ENCODE data around the gene AP2A1. TPM values are rescaled to one million over a fixed set of nuclear protein-coding genes. Genes with fewer than 3 reads are reported as not detected.

The AP2A1 gene
- total and polyA plus RNA-seq, 2 experiments from 2014 or later = 64.9 to 124 TPM

GRCh38 chr19:49758292-49758691, 8.5 kb upstream of the AP2A1 start:
- H3K9me3 ChIP-seq (ENCODE audit: low read depth) = no peaks in the 10 kb centered on the region
- no peaks in the 10 kb centered on the region for H3K27me3 ChIP-seq (replicated peaks; ENCODE audit: insufficient read depth)
- WGBS, 2 experiments (ENCODE audit: low coverage in 1 of 2, low lambda C conversion rate in 2 of 2, missing lambda C conversion rate in 2 of 2) = 2 to 5% methylated on average over 7 of the region's 7 CpGs
- peak; percentile 84 for DNase-seq
- H2AFZ ChIP-seq = peak overlapping the region; percentile 92
- H3K9me2 ChIP-seq (ENCODE audit: insufficient read depth) = no peaks in the 10 kb centered on the region
- H3K27ac ChIP-seq = peak overlapping the region; percentile 32
- H3K79me2 ChIP-seq (ENCODE audit: insufficient read depth) = no peaks in the 10 kb centered on the region
- no peak for TF ChIP-seq EZH2phosphoT487 (IDR thresholded peaks at IDR 0.05; ENCODE audit: insufficient read depth, low read depth)
- TF ChIP-seq EZH2 (IDR thresholded peaks at IDR 0.05; ENCODE audit: insufficient read depth, poor library complexity, severe bottlenecking) = no peak
- in situ Hi-C loops (cut with MboI) = no loop called here
- peaks cover 23% of the 10 kb centered on the region for H3F3A ChIP-seq (ENCODE audit: insufficient read depth)
- H4K20me1 ChIP-seq (ENCODE audit: insufficient read depth) = no peaks in the 10 kb centered on the region
- H3K4me1 ChIP-seq (ENCODE audit: insufficient read depth) = peaks cover 34% of the 10 kb centered on the region
- peak overlapping the region; percentile 65 for H3K4me2 ChIP-seq (ENCODE audit: unreplicated experiment)
- peak overlapping the region; percentile 54 for H3K9ac ChIP-seq
- H3K4me3 ChIP-seq = 0 out of 2 replicates have a peak overlapping the region, but pooled peaks have one; percentile 7
- H3K36me3 ChIP-seq (ENCODE audit: low read depth) = no peaks in the 10 kb centered on the region

GRCh38 chr19:49761249-49761624, 5.6 kb upstream of the AP2A1 start:
- no peaks in the 10 kb centered on the region for H3K9me3 ChIP-seq (ENCODE audit: low read depth)
- H3K36me3 ChIP-seq (ENCODE audit: low read depth) = no peaks in the 10 kb centered on the region
- H3F3A ChIP-seq (ENCODE audit: insufficient read depth) = peaks cover 22% of the 10 kb centered on the region
- peak overlapping the region; percentile 99 for H2AFZ ChIP-seq
- no peak overlapping the region for H3K4me3 ChIP-seq
- no peak for TF ChIP-seq EZH2phosphoT487 (IDR thresholded peaks at IDR 0.05; ENCODE audit: insufficient read depth, low read depth)
- H3K79me2 ChIP-seq (ENCODE audit: insufficient read depth) = no peaks in the 10 kb centered on the region
- no peaks in the 10 kb centered on the region for H3K9me2 ChIP-seq (ENCODE audit: insufficient read depth)
- H3K9ac ChIP-seq = peak overlapping the region; percentile 71
- H3K27ac ChIP-seq = peak overlapping the region; percentile 72
- in situ Hi-C loops (cut with MboI) = no loop called here
- H3K4me2 ChIP-seq (ENCODE audit: unreplicated experiment) = no peak overlapping the region
- DNase-seq = no peak
- H3K4me1 ChIP-seq (ENCODE audit: insufficient read depth) = peaks cover 38% of the 10 kb centered on the region
- 87 to 100% methylated on average over 1 of the region's 1 CpG for WGBS, 2 experiments (ENCODE audit: low coverage in 1 of 2, low lambda C conversion rate in 2 of 2, missing lambda C conversion rate in 2 of 2)
- no peaks in the 10 kb centered on the region for H3K27me3 ChIP-seq (replicated peaks; ENCODE audit: insufficient read depth)
- no peaks in the 10 kb centered on the region for H4K20me1 ChIP-seq (ENCODE audit: insufficient read depth)

GRCh38 chr19:49761625-49762311, 5.0 kb upstream of the AP2A1 start:
- Histone ChIP-seq H3K36me3 (ENCODE audit: low read depth) (no peaks in the 10 kb centered on the region), H4K20me1 (ENCODE audit: insufficient read depth) (no peaks in the 10 kb centered on the region), H3K4me1 (ENCODE audit: insufficient read depth) (peaks cover 32% of the 10 kb centered on the region), H3K27me3 (replicated peaks; ENCODE audit: insufficient read depth) (no peaks in the 10 kb centered on the region), H3K4me2 (ENCODE audit: unreplicated experiment) (no peak overlapping the region), H3K4me3 (no peak overlapping the region), H3F3A (ENCODE audit: insufficient read depth) (peaks cover 17% of the 10 kb centered on the region), H3K9me2 (ENCODE audit: insufficient read depth) (no peaks in the 10 kb centered on the region), H3K9me3 (ENCODE audit: low read depth) (no peaks in the 10 kb centered on the region), H3K9ac (peak overlapping the region; percentile 71), H3K27ac (peak overlapping the region; percentile 72), H3K79me2 (ENCODE audit: insufficient read depth) (no peaks in the 10 kb centered on the region), H2AFZ (peak overlapping the region; percentile 99)
- in situ Hi-C loops (cut with MboI) = no loop called here
- peak; percentile 86 for DNase-seq
- 17 to 24% methylated on average over 16 of the region's 16 CpGs for WGBS, 2 experiments (ENCODE audit: low coverage in 1 of 2, low lambda C conversion rate in 2 of 2, missing lambda C conversion rate in 2 of 2)
- TF ChIP-seq EZH2phosphoT487 (IDR thresholded peaks at IDR 0.05; ENCODE audit: insufficient read depth, low read depth) = no peak
- no peak for TF ChIP-seq EZH2 (IDR thresholded peaks at IDR 0.05; ENCODE audit: insufficient read depth, poor library complexity, severe bottlenecking)

- Histone ChIP-seq H3K36me3 (ENCODE audit: low read depth) (no peaks in the 10 kb centered on the region), H3K4me2 (ENCODE audit: unreplicated experiment) (no peak within 1 kb of the TSS), H3K9ac (peak within 1 kb of the TSS; percentile 71; the same call in 1 of the 2 replicates), H3F3A (ENCODE audit: insufficient read depth) (peaks cover 13% of the 10 kb centered on the region), H3K4me3 (no peak within 1 kb of the TSS), H3K27me3 (replicated peaks; ENCODE audit: insufficient read depth) (no peaks in the 10 kb centered on the region), H3K27ac (peak within 1 kb of the TSS; percentile 72), H2AFZ (peak within 1 kb of the TSS; percentile 99), H3K79me2 (ENCODE audit: insufficient read depth) (peaks cover 14% of the 10 kb centered on the region), H3K4me1 (ENCODE audit: insufficient read depth) (peaks cover 28% of the 10 kb centered on the region), H4K20me1 (ENCODE audit: insufficient read depth) (no peaks in the 10 kb centered on the region), H3K9me3 (ENCODE audit: low read depth) (no peaks in the 10 kb centered on the region), H3K9me2 (ENCODE audit: insufficient read depth) (no peaks in the 10 kb centered on the region)
- no peak for TF ChIP-seq EZH2phosphoT487 (IDR thresholded peaks at IDR 0.05; ENCODE audit: insufficient read depth, low read depth)
- no peak for TF ChIP-seq EZH2 (IDR thresholded peaks at IDR 0.05; ENCODE audit: insufficient read depth, poor library complexity, severe bottlenecking)
- 81 to 88% methylated on average over 6 of the region's 6 CpGs for WGBS, 2 experiments (ENCODE audit: low coverage in 1 of 2, low lambda C conversion rate in 2 of 2, missing lambda C conversion rate in 2 of 2)
- in situ Hi-C loops (cut with MboI) = no loop called here
- no peak for DNase-seq
Observed at GRCh38 chr19:49763230-49763629, 3.6 kb upstream of the AP2A1 start, which contains the start of gene TSKS. Gene TSKS, minus strand, starts transcription at chr19:49763306. Its CDS starts 59 bp downstream, at chr19:49763247.
